GM12878 (cell line): Measurements from ENCODE around the gene PTRH2. TPM values are rescaled to one million over a fixed set of nuclear protein-coding genes. Genes with fewer than 3 reads are reported as not detected.

ENCODE experiments used
- ATAC-seq: fragments of 200-7000 bp; cut with Tn5 transposase; 3 replicates; pipeline ENCODE4 v1.9.1; 2020; ENCODE audit warnings: mild to moderate bottlenecking, moderate library complexity
- BruUV-seq: library from RNA; stranded (reverse); fragments of 400-500 nt; replicated peaks from 2 replicates; lab custom pipeline; 2021; lab: Mats Ljungman, UMichigan
- CTCF ChIA-PET: fragments of 300-600 bp; sonication (Branson Sonifier 250); formaldehyde crosslinking; extraction: SDS; loops from one replicate; lab custom pipeline; 2021; ENCODE audit warnings: inconsistent platforms; lab: Yijun Ruan, JAX
- POLR2A ChIA-PET: fragments of 350-600 bp; formaldehyde crosslinking; extraction: SDS; loops from one replicate; lab custom pipeline; 2021; ENCODE audit warnings: inconsistent platforms; lab: Charles Lee
- RAD21 ChIA-PET: fragments of 300-600 bp; sonication (Branson Sonifier 250); formaldehyde crosslinking; loops from one replicate; lab custom pipeline; 2023; ENCODE audit warnings: antibody characterized with exemption; ENCODE audit not compliant: unreplicated experiment; lab: Charles Lee
- SMC1A ChIA-PET: fragments of 300-600 bp; sonication (Branson Sonifier 250); formaldehyde crosslinking; loops from one replicate; lab custom pipeline; 2023; ENCODE audit not compliant: unreplicated experiment, uncharacterized antibody; lab: Charles Lee
- DNase-seq: peaks from one replicate; pipeline ENCODE4 v3.0.0-alpha.2; 2011; ENCODE audit warnings: low read depth, low spot score
- FAIRE-seq: peaks from 3 replicates; lab custom pipeline; 2011; peaks lifted over from hg19 to GRCh38; lab: Jason Lieb, UNC
- H2AFZ ChIP-seq: 2 replicates; pipeline ENCODE4 v1.6.0; 2011; ENCODE audit warnings: low read depth, low read length, control low read depth; ENCODE audit not compliant: control insufficient read depth
- H3K27ac ChIP-seq: 2 replicates; pipeline ENCODE4 v1.5.1; 2011; ENCODE audit warnings: control low read depth; ENCODE audit not compliant: control insufficient read depth, insufficient read depth
- H3K27me3 ChIP-seq, 2 experiments: replicated peaks in 1 of 2; 2 replicates each; pipeline versions ENCODE4 v1.6.0 to v1.6.1; 2011; ENCODE audit warnings: low read length in 1 of 2; ENCODE audit not compliant: control insufficient read depth in 2 of 2, insufficient read depth in 2 of 2
- H3K36me3 ChIP-seq, 2 experiments: 2 replicates each; pipeline ENCODE4 v1.5.1; 2011; ENCODE audit warnings: low read length in 1 of 2; ENCODE audit not compliant: control insufficient read depth in 2 of 2, insufficient read depth in 2 of 2
- H3K4me1 ChIP-seq: 2 replicates; pipeline ENCODE4 v1.6.1; 2011; ENCODE audit warnings: mild to moderate bottlenecking, low read length, moderate library complexity, mixed read lengths; ENCODE audit not compliant: control insufficient read depth, insufficient read depth
- H3K4me2 ChIP-seq: 2 replicates; pipeline ENCODE4 v1.6.0; 2011; ENCODE audit warnings: control low read depth; ENCODE audit not compliant: control insufficient read depth, insufficient read depth
- H3K4me3 ChIP-seq: fragments of 200-600 bp; sonication (generic); 2 replicates; pipeline ENCODE4 v1.5.1; 2016
- H3K79me2 ChIP-seq: 2 replicates; pipeline ENCODE4 v1.6.0; 2011; ENCODE audit warnings: low read length; ENCODE audit not compliant: control insufficient read depth, insufficient read depth
- H3K9ac ChIP-seq: 2 replicates; pipeline ENCODE4 v1.8.0; 2011; ENCODE audit warnings: low read length, control low read depth, mixed read lengths; ENCODE audit not compliant: control insufficient read depth, insufficient read depth
- H3K9me3 ChIP-seq: replicated peaks from 3 replicates; pipeline ENCODE4 v1.5.1; 2011; ENCODE audit warnings: mild to moderate bottlenecking, low read length; ENCODE audit not compliant: control insufficient read depth, insufficient read depth
- H4K20me1 ChIP-seq: 2 replicates; pipeline ENCODE4 v1.6.0; 2011; ENCODE audit not compliant: control insufficient read depth, insufficient read depth
- NR2C1 ChIP-seq: fragments of 450-650 bp; IDR thresholded peaks from 2 replicates; pipeline ENCODE4 v1.6.1; 2017; ENCODE audit warnings: antibody characterized with exemption, mild to moderate bottlenecking, moderate library complexity
- POLR2AphosphoS5 ChIP-seq: IDR thresholded peaks from 2 replicates; pipeline ENCODE4 v1.6.1; 2011; ENCODE audit warnings: mild to moderate bottlenecking, low read length, inconsistent platforms
- WGBS: methylation state at CpG from one replicate; pipeline ENCODE4 v1.1.6; 2016; ENCODE audit warnings: low lambda C conversion rate; ENCODE audit not compliant: insufficient replicate concordance, insufficient coverage; ENCODE audit errors: missing lambda C conversion rate; 5-methylcytosine and 5-hydroxymethylcytosine counted together
- in situ Hi-C: fragments of 300-500 bp; cut with MboI; formaldehyde crosslinking; loops from 9 replicates; pipeline ENCODE4 v1.14.3; 2018; ENCODE audit warnings: mixed read lengths
- intact Hi-C: fragments of 100-400 bp; cut with micrococcal nuclease; formaldehyde crosslinking; loops from one replicate; pipeline ENCODE4 v1.14.2; 2022; ENCODE audit not compliant: unreplicated experiment
- polyA plus RNA-seq, 11 experiments: library from polyadenylated mRNA; depleted of rRNA in 4 of 11; unstranded in 6 of 11; stranded (reverse) in 5 of 11; fragments of >200 nt; fragmentation: Nextera tagmentation in 4 of 11; fragmentation: Illumina TruSeq in 1 of 11; extraction: Ambion mirVana in 4 of 11; extraction: Trizol in 1 of 11; gene quantifications; 1 replicate in 1 of 11; 2 replicates in 10 of 11; pipeline versions ENCODE4 v1.2.1 to v1.2.3, GENCODE V29; 2011 to 2016; ENCODE audit warnings: inconsistent platforms in 2 of 11, missing spikeins in 2 of 11, low read depth in 1 of 11
- total RNA-seq, 4 experiments: library from RNA; depleted of rRNA in 3 of 4; stranded (reverse); fragments of >200 nt in 3 of 4; fragmentation: Illumina TruSeq in 1 of 4; extraction: Trizol in 1 of 4; gene quantifications; 2 replicates each; pipeline versions ENCODE4 v1.2.1 to v1.2.3, GENCODE V29; 2013 to 2021
- TF ChIP-seq, protein P1 (sequence below): fragments of 450-650 bp; IDR thresholded peaks from 2 replicates; pipeline ENCODE4 v1.6.1; 2016; ENCODE audit warnings: mild to moderate bottlenecking
- TF ChIP-seq, protein P2 (sequence below): IDR thresholded peaks from 2 replicates; pipeline ENCODE4 v1.6.1; 2012; ENCODE audit warnings: low read depth, low read length, improper control_type of control experiment

Gene PTRH2
- total and polyA plus RNA-seq, 10 of the 15 experiments (the other 5 are each of a cell fraction or from before 2014, with no cell fraction given): 37.7 to 156 (median 63.4) TPM

DNA sequence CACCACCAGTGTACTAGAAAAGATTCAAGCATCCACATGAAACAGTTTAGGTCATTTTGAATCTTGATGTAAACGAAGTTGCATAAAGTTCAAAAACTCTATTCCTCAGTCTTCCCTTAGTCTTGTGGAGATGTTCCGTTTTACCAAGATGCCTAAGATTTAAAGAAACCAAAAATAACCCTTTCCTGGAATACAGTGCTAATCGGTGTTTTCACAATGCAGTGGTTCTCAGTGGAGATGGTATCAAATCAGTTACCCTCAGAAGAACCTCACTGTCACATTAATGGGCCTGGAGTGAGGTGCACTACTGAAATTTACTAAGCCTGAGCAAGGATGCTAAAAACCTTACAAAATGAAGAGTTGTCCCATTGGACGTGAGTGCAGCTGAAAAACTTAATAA lies 9.1 kb downstream of the PTRH2 start:
- SMC1A ChIA-PET: interaction anchor here (1.0 kb wide), 1 partner anchor 12 kb away, joined by 3 read pairs; no protein-coding TSS in a partner anchor
- TF ChIP-seq, protein P1, sequence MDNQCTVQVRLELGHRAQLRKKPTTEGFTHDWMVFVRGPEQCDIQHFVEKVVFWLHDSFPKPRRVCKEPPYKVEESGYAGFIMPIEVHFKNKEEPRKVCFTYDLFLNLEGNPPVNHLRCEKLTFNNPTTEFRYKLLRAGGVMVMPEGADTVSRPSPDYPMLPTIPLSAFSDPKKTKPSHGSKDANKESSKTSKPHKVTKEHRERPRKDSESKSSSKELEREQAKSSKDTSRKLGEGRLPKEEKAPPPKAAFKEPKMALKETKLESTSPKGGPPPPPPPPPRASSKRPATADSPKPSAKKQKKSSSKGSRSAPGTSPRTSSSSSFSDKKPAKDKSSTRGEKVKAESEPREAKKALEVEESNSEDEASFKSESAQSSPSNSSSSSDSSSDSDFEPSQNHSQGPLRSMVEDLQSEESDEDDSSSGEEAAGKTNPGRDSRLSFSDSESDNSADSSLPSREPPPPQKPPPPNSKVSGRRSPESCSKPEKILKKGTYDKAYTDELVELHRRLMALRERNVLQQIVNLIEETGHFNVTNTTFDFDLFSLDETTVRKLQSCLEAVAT: no peak
- TF ChIP-seq, protein P2, sequence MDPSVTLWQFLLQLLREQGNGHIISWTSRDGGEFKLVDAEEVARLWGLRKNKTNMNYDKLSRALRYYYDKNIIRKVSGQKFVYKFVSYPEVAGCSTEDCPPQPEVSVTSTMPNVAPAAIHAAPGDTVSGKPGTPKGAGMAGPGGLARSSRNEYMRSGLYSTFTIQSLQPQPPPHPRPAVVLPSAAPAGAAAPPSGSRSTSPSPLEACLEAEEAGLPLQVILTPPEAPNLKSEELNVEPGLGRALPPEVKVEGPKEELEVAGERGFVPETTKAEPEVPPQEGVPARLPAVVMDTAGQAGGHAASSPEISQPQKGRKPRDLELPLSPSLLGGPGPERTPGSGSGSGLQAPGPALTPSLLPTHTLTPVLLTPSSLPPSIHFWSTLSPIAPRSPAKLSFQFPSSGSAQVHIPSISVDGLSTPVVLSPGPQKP: no peak
- TF ChIP-seq NR2C1: no peak
- 0 out of 2 replicates have a peak, but pooled peaks have one; percentile 9 for TF ChIP-seq POLR2AphosphoS5
- no peaks in the 10 kb centered on the region; the same call in 1 of the 2 replicates for H4K20me1 ChIP-seq
- no peak for ATAC-seq
- WGBS: 63% methylated on average over 4 of the region's 4 CpGs
- in situ Hi-C loops (no loop called here), intact Hi-C loops (no loop called here)
- H3K27me3 ChIP-seq: no peaks in the 10 kb centered on the region
- peaks cover 10% of the 10 kb centered on the region for H3K4me1 ChIP-seq
- no peaks in the 10 kb centered on the region for H3K9me3 ChIP-seq
- H3K36me3 ChIP-seq: peaks cover 12 to 30% of the 10 kb centered on the region in 2 experiments
- H3K4me2 ChIP-seq: peak overlapping the region; percentile 41; the same call in 1 of the 2 replicates
- H3K9ac ChIP-seq: no peak overlapping the region
- no TSS peak for BruUV-seq
- CTCF ChIA-PET: no interaction called here
- no peak for FAIRE-seq
- RAD21 ChIA-PET: no interaction called here
- no peak overlapping the region for H2AFZ ChIP-seq
- DNase-seq: no peak
- H3K4me3 ChIP-seq: no peak overlapping the region
- H3K27ac ChIP-seq: no peak overlapping the region
- POLR2A ChIA-PET: no interaction called here
- peaks cover 71% of the 10 kb centered on the region for H3K79me2 ChIP-seq
